ENCODE data around the gene DDX3X.
"Not testable (repeated sequence)": the region's sequence is repeated elsewhere in the genome, so short reads cannot be mapped to it uniquely, and the experiment has no call there.

The DDX3X gene

GRCh38 chrX:41377624-41378023, 43.7 kb downstream of the DDX3X start:
- no peak for DNase-seq

- DNase-seq, result no peak
Observed at GRCh38 chrX:41381685-41382084, 47.7 kb downstream of the DDX3X start.

DNA sequence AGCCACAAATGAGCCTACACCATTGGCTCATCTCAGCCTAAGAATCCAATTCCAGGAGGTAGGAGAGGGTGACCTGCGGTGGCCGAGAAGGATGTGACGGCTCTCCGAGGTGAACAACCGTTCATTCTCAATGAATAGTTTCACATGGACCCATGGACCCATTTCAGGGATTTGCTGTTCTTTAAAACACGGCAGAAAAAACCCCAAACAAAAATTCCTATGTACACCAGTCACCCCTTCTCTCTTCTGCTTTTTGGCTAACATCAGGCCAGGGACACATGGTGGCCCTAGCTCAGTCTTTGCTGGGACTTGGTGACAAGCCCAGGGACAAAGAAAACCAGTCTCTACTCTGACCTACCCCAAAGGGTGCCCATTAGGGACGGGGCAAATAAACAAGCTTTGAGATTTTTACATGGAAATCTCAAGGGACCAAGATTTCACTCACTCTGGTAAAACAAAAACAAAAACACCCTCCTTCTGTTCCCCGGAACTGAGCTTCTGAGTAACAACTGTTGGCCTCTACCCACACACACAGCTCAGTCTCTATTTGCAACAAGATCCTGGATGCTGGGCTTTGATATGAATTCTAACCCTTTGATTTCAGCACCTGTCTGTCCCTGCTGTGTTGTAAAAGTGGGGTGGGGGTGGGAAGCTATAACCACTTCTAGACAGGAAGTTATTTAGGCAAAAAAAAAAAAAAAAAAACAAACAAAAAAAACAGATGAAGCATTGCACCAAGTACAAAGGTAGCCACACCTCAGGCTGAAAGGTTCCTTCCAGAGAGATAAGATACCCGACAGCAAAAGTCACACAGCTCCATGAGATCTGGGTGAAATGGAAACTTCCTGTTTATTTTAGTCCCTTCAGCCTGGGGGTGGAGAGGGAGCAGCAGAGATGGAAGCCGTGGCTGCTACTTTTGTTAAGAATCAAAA, 49.0 kb downstream of the DDX3X start:
- no peak for DNase-seq

DNA sequence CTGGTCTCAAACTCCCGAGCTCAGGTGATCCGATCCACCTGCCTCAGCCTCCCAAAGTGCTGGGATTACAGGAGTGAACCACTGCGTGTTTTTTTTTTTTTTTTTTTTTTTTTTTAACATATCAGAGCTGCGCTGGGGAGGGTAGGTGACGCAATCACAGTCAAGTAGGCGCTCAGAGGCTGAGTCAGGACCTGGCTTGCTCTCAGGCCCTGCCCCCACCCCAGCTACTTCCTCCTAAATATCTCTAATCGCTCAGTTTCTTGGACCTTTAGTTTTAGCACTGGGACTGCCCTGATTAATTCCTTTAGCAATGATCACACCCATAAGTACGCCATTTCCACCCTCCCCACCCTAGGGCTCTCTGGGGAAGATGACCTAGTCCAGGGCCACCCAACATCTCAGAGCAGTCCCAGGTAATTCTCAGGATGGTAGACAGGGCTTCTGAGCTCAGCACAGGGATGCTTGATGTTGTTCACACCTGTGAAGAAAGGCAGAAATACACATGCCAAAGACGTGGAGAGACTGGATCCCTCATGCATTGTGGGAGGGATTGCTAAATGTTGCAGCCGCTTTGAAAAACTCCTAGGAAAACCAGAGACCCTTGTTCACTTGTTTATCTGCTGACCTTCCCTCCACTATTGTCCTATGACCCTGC, 50.2 kb downstream of the DDX3X start:
- DNase-seq, result no peak

- DNase-seq, result no peak
Observed at GRCh38 chrX:41386222-41386990, 52.4 kb downstream of the DDX3X start.

- no peak for DNase-seq
Observed at GRCh38 chrX:41388543-41388942, 54.6 kb downstream of the DDX3X start.

DNA sequence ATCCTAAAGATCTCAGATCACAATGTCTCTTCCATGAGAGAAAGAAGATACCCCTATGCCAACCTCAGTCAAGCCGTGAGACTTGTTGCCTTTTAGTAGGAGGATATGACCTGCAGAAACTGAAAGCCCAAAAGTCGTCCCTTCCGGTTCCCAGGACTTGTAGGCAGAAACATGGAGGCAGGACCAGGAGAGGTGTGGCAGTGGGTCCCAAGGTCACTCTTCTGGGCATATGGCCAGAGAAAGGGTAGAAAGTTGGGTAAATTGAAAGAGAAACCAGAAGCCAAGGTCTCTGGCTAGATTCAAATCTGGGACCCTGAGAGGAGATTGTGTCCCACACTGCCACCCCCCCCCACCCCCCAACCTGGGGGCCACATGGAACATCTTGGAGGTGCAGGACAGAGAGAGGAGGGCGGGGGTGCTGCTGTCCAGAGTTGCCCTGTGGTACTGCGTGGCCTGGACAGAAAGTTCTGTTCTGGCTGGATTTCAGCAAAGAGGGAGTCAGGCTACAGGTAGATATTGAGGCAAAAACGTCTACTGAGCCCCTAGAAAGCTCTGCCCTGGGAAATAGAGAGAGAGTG, 55.4 kb downstream of the DDX3X start:
- no peak for DNase-seq

GRCh38 chrX:41390576-41390975, 56.6 kb downstream of the DDX3X start:
- not testable (repeated sequence) for DNase-seq

DNA sequence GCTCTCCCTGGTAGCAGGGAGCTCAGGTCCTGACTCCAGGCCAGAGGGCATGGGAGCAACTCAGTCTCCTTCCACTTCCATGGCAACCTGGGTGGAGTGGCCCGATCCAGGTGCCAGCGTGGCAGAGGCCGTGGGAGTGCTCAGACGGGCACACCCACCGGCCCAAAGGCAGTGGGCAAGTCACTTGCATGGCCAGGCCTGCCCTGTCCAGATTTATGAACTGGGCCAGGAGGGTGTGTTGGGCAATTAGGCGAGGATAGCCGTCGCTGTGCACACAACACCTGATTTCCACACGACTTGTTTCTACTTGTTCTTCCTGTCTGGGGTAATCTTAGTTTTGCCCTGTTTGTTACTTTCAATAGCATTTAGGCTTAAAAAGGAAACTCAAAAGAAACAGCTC, 57.6 kb downstream of the DDX3X start:
- no peak for DNase-seq

- DNase-seq, result no peak
Observed at GRCh38 chrX:41394293-41394692, 60.3 kb downstream of the DDX3X start.

DNA sequence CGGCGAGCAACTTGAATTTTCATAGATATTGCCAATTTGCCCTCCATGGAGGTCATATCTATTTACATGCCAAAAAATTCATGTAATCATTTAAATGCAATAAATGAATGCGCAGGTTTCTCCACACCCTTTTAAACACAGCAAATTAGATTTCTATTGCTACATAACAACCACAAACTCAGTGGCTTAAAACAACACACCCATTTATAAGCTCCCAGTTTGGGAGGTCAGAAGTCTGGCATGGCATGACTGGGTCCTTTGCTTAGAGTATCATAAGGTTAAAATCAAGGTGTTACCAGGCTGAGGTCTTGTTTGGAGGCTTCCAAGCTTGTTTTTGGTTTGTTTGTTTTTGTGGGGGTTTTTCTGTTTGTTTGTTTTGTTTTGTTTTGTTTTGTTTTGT, 63.3 kb downstream of the DDX3X start:
- no peak for DNase-seq

DNA sequence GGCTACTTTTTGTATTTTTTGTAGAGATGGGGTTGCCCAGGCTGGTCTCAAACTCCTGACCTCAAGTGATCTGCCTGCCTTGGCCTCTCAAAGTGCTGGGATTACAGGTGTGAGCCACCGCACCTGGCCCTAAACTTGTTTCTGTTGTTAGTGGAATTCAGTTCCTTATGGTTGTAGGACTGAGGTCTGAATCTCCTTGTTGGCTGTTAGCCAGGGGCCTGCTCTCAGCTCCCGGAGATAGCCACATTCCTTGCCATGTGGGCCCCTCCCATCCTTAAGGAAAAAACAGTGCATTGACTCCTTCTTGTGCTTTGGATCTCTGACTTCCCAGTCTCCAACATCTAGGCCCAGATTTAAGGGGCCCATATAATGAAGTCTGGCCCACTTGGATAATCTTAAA, 63.8 kb downstream of the DDX3X start:
- DNase-seq, result no peak

GRCh38 chrX:41402556-41402955, 68.6 kb downstream of the DDX3X start:
- not testable (repeated sequence) for DNase-seq

GRCh38 chrX:41405551-41405950, 71.6 kb downstream of the DDX3X start:
- no peak for DNase-seq

- DNase-seq, result no peak
Observed at GRCh38 chrX:41406201-41406600, 72.2 kb downstream of the DDX3X start.

DNA sequence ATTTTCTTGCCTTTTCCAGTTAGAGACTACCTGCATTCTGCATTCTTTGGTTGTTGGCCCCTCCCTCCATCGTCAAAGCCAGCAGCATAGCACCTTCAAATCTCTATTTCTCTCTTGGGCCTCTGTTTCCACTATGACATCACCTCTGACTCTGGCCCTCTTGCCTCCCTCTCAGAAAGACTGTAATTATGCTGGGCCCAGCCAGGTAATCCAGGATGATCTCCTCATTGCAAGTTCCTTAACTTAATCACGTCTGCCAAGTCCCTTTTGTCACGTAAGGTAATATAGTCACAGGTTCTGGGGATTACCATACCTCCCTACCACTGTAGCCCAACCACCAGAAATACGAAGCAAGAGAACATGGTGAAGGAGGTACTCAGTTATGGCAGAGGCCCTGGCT, 73.9 kb downstream of the DDX3X start:
- no peak for DNase-seq

DNA sequence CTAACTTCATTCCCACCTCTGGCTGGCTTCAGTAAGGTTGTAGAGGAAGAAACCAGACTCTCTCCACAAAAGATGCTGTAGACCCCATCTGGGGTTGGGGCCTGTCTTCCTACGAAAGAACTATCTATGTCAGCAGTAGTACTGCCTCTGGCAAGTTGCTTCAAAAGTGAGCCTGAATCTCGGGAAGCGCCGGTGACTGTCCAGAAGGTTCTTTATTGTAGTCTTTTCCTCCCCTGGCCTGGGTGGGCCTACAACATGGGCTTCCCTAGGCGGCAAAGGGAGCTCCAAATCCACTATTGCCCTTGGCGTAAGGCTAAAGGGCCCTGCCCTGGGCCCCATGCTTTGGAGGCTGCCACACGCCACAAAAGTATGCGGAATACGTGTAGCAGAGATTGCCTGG, 74.6 kb downstream of the DDX3X start:
- DNase-seq, result no peak

- no peak for DNase-seq
Observed at GRCh38 chrX:41409006-41409405, 75.0 kb downstream of the DDX3X start.

DNA sequence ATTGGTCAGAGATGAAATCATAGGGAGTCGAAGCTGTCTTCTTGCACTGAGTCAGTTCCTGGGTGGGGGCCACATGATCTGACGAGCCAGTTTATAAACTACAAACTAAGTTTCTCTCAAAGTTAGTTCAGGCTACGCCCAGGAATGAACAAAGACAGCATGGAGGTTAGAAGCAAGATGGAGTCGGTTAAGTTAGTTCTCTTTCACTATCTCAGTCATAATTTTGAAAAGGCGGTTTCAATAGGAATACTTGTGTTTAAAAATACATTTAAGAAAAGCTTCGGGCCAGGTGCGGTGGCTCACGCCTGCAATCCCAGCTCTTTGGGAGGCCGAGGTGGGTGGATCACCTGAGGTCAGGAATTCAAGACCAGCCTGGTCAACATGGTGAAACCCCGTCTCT, 77.3 kb downstream of the DDX3X start:
- not testable (repeated sequence) for DNase-seq

DNA sequence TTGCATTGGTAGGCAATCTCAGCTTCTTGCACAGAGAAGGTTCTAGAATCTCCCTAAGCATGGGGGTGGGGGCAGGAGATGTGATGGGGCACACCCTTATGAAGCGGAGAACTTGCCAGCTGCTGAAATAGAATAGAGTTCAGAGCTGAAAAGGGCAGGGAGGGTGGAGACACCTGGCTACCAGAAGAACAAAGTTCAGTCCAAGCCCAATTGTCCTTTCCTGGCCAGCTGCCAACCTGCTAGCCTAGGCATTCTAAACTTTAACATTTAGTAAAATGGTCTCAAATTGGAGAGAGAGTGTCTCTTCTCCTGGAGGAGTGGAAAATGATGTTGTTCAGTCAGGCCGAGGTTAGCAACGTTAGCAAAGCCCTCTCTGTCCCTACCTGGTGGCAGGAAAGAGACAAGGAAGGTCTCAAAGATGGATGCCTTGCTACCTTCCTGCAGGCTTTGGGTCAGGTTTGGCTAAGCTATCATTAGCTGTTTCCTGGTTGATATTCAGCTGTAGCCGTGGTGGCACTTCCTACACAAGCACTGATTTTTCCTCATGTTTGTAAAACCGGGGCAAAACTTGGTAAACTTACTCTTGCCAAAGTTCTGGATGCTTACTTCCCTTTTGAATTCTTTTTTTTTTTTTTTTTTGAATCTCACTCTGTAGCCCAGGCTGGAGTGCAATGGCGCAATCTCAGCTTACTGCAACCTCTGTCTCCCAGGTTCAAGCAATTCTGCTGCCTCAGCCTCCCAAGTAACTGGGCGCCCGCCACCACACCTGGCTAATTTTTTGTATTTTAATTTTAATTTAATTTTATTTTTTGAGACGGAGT, 78.5 kb downstream of the DDX3X start:
- DNase-seq, result no peak

All from NCI-H748 treated with DMSO at 0.1 percent for 48 hours (cell line).